Stimulated activated memory B cell treated with anti-CD40 and anti-IgM and Interleukin-4, amounts not matched to agents 10 μg/mL and 1 μg/mL and 100 μg/mL, for 72 hours (primary cell): ENCODE data around the gene CDYL2.

Experiments used
- ATAC-seq: fragments of 150-1000 bp; cut with Tn5 transposase; 2 replicates; pipeline ENCODE4 v1.10.0; 2021
- H3K27ac Mint-ChIP-seq: one replicate; pipeline ENCODE4 v1.8.0; 2022; ENCODE audit warnings: mild to moderate bottlenecking, mixed read lengths
- H3K27me3 Mint-ChIP-seq: one replicate; pipeline ENCODE4 v1.8.0; 2022; ENCODE audit warnings: mixed read lengths
- H3K36me3 Mint-ChIP-seq: one replicate; pipeline ENCODE4 v1.8.0; 2022; ENCODE audit warnings: mixed read lengths
- H3K4me1 Mint-ChIP-seq: one replicate; pipeline ENCODE4 v1.8.0; 2022; ENCODE audit warnings: mixed read lengths
- H3K4me3 Mint-ChIP-seq: one replicate; pipeline ENCODE4 v1.8.0; 2022; ENCODE audit warnings: mild to moderate bottlenecking, moderate library complexity, mixed read lengths
- H3K9me3 Mint-ChIP-seq: one replicate; pipeline ENCODE4 v1.8.0; 2022; ENCODE audit warnings: mixed read lengths

CDYL2 gene

GRCh38 chr16:80717611-80718010, 86.8 kb downstream of the CDYL2 start:
- H3K4me3 Mint-ChIP-seq, result no peak overlapping the region

GRCh38 chr16:80716564-80717139, 87.7 kb downstream of the CDYL2 start:
- H3K4me1 Mint-ChIP-seq, result peaks cover 8% of the 10 kb centered on the region
- no peak overlapping the region for H3K27ac Mint-ChIP-seq
- no peak overlapping the region for H3K4me3 Mint-ChIP-seq
- no peaks in the 10 kb centered on the region for H3K36me3 Mint-ChIP-seq
- H3K9me3 Mint-ChIP-seq, result no peaks in the 10 kb centered on the region
- no peak for ATAC-seq
- H3K27me3 Mint-ChIP-seq, result no peaks in the 10 kb centered on the region

More at GRCh38 chr16:80717611-80718010, 86.8 kb downstream of the CDYL2 start:
- no peak for ATAC-seq
- no peaks in the 10 kb centered on the region for H3K9me3 Mint-ChIP-seq
- H3K27me3 Mint-ChIP-seq, result no peaks in the 10 kb centered on the region
- H3K36me3 Mint-ChIP-seq, result no peaks in the 10 kb centered on the region
- H3K4me1 Mint-ChIP-seq, result peaks cover 12% of the 10 kb centered on the region
- no peak overlapping the region for H3K27ac Mint-ChIP-seq

- H3K4me3 Mint-ChIP-seq, result no peak overlapping the region
- H3K27me3 Mint-ChIP-seq, result no peaks in the 10 kb centered on the region
- no peaks in the 10 kb centered on the region for H3K36me3 Mint-ChIP-seq
- H3K9me3 Mint-ChIP-seq, result peaks cover 9% of the 10 kb centered on the region
- H3K27ac Mint-ChIP-seq, result peak overlapping the region; percentile 31
- ATAC-seq, result no peak
- peaks cover 11% of the 10 kb centered on the region for H3K4me1 Mint-ChIP-seq
Observed at GRCh38 chr16:80711406-80711805, 93.0 kb downstream of the CDYL2 start.

- Mint-ChIP-seq H3K36me3 (no peaks in the 10 kb centered on the region), H3K27ac (peak overlapping the region; percentile 31), H3K4me3 (no peak overlapping the region), H3K27me3 (no peaks in the 10 kb centered on the region), H3K4me1 (peaks cover 11% of the 10 kb centered on the region), H3K9me3 (peaks cover 11% of the 10 kb centered on the region)
- ATAC-seq, result peak; percentile 60
Observed at GRCh38 chr16:80710918-80711317, 93.5 kb downstream of the CDYL2 start.

DNA sequence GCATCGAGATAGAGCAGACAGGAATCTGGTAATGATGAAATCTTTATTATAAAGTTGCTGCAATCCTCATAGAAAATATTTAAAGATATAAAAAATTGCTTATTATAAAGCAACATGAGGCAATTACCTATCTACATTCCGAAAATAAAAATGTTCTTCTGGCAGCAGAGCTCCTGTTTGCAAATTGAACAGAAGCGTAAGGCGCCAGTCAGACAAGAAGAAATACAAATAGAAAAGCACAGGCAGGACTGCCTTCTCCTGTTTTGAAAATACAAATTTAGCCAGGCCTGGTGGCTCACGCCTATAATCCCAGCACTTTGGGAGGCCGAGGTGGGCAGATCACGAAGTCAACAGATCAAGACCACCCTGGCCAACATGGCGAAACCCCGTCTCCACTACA, 95.6 kb downstream of the CDYL2 start:
- Mint-ChIP-seq H3K4me1 (peaks cover 11% of the 10 kb centered on the region), H3K36me3 (no peaks in the 10 kb centered on the region), H3K27ac (no peak overlapping the region), H3K4me3 (no peak overlapping the region), H3K27me3 (no peaks in the 10 kb centered on the region), H3K9me3 (peaks cover 13% of the 10 kb centered on the region)
- ATAC-seq, result no peak

DNA sequence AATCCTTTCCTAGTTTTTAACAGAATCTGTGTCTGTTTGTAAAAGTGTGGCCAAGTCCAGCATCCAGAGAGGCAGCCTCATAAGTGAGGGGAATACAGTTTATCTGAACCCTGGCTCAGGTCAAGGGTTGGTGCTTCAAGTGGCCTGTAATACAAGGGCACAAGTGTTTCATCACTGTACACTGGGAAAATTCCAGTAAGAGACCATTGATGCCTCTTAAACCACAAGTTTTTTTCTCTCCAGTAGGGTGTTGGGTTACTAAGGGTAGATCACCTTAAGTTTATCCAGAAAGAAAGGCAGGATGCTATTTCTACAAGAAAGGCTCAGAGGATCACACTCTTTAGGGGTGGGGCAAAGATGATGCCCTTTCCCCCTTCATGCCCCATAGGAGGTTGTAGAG, 96.7 kb downstream of the CDYL2 start:
- Mint-ChIP-seq H3K36me3 (no peaks in the 10 kb centered on the region), H3K27me3 (no peaks in the 10 kb centered on the region), H3K4me1 (peaks cover 11% of the 10 kb centered on the region), H3K27ac (no peak overlapping the region), H3K4me3 (no peak overlapping the region), H3K9me3 (peaks cover 13% of the 10 kb centered on the region)
- no peak for ATAC-seq

- H3K4me3 Mint-ChIP-seq, result no peak overlapping the region
Observed at GRCh38 chr16:80705596-80705995, 98.8 kb downstream of the CDYL2 start.

GRCh38 chr16:80704751-80705505, 99.5 kb downstream of the CDYL2 start:
- no peak overlapping the region for H3K27ac Mint-ChIP-seq
- H3K27me3 Mint-ChIP-seq, result no peaks in the 10 kb centered on the region
- ATAC-seq, result no peak
- peaks cover 13% of the 10 kb centered on the region for H3K9me3 Mint-ChIP-seq
- peaks cover 7% of the 10 kb centered on the region for H3K4me1 Mint-ChIP-seq
- no peak overlapping the region for H3K4me3 Mint-ChIP-seq
- no peaks in the 10 kb centered on the region for H3K36me3 Mint-ChIP-seq

More at GRCh38 chr16:80705596-80705995, 98.8 kb downstream of the CDYL2 start:
- no peak for ATAC-seq
- Mint-ChIP-seq H3K36me3 (no peaks in the 10 kb centered on the region), H3K4me1 (peaks cover 8% of the 10 kb centered on the region), H3K27ac (no peak overlapping the region), H3K9me3 (peaks cover 13% of the 10 kb centered on the region), H3K27me3 (no peaks in the 10 kb centered on the region)

DNA sequence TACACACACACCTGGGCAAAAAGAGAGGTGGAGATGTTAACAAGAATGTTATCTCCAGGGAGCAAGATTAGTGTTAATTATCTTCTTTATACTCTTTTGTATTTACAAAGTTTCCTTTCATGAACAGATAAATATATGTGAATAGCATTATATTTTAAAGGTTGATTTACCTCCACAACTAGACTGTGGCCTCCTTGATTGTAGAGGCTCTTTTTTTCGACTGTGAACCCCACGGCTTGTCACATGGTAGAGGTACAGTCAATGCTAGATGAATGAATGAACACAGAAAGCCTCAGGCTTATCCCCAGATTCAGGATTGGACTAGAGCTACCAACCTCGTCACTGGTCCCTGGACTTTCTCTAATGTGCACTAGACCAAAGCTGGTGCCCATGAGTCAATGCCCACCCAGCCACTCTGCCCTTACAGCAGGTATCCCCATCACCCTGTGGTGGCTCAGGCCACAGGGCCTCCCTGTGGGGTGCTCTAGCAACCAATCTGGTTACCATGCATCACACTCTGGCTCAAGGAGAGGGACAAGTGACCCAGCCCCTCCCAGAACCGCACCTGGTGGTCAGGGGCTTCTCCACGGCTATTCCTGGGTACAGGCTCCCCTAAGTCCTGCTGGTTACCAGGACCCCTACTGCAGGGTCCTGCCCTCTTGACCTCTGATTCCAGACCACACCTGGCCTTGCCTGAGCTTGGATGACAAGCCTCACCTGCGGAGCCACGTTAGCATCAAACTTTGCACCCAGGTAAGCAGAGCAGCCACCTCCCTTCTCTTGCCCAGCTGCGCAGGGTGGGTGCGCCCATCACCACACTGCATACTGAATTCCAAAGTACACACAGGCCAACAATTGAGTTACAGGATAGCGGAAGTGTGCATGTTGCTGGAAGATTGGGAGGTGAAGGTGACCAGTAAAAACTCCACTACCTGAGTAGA, 101.0 kb downstream of the CDYL2 start:
- Mint-ChIP-seq H3K9me3 (peaks cover 11% of the 10 kb centered on the region), H3K4me1 (peaks cover 12% of the 10 kb centered on the region), H3K27me3 (no peaks in the 10 kb centered on the region), H3K27ac (no peak overlapping the region), H3K4me3 (no peak overlapping the region), H3K36me3 (no peaks in the 10 kb centered on the region)
- ATAC-seq, result no peak

DNA sequence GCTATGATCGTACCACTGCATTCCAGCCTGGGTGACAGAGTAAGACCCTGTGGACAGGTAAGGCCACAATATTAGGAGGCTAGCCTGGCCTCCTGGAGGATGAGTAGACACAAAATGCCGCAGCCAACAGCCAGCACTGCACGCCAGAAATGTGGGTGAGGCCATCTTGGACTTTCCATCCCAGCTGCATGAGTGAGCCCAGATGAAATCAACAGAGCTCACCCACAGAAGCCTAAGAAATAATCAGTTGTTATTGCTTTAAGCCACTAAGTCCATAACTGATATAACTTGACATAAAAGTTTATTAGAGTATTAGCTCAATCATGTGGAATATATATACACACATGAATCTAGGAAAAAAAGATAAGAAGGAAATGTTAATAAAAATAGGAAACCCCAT, 101.7 kb downstream of the CDYL2 start:
- Mint-ChIP-seq H3K27ac (no peak overlapping the region), H3K27me3 (no peaks in the 10 kb centered on the region), H3K9me3 (peaks cover 4% of the 10 kb centered on the region), H3K4me3 (no peak overlapping the region), H3K36me3 (no peaks in the 10 kb centered on the region), H3K4me1 (peaks cover 13% of the 10 kb centered on the region)
- ATAC-seq, result no peak

- peaks cover 23% of the 10 kb centered on the region for H3K4me1 Mint-ChIP-seq
- H3K4me3 Mint-ChIP-seq, result no peak overlapping the region
- H3K36me3 Mint-ChIP-seq, result peaks cover 7% of the 10 kb centered on the region
- no peak overlapping the region for H3K27ac Mint-ChIP-seq
- H3K9me3 Mint-ChIP-seq, result peaks cover 10% of the 10 kb centered on the region
- no peak for ATAC-seq
- H3K27me3 Mint-ChIP-seq, result no peaks in the 10 kb centered on the region
Observed at GRCh38 chr16:80700558-80700957, 103.8 kb downstream of the CDYL2 start.

DNA sequence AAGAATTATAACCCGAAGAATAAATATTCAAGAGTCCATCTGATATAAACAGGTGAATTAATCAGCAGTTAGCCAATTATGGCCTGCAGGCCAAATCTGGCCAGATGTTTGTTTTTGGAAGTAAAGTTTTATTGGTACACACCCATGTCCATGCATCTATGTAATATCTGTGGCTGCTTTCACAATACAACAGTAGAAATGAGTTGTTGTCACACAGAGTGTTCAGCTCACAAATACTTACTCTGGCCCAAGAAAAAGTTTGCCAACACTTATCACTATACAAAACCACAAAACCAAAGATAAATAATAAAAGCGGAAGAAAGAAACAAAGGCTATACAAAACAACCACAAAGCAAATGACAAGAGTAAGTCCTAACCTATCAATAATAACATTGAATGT, 109.4 kb downstream of the CDYL2 start:
- Mint-ChIP-seq H3K27ac (no peak overlapping the region), H3K9me3 (peaks cover 10% of the 10 kb centered on the region), H3K4me1 (peaks cover 58% of the 10 kb centered on the region), H3K4me3 (no peak overlapping the region), H3K36me3 (peaks cover 11% of the 10 kb centered on the region), H3K27me3 (no peaks in the 10 kb centered on the region)
- no peak for ATAC-seq

- Mint-ChIP-seq H3K4me3 (no peak overlapping the region), H3K27ac (no peak overlapping the region), H3K36me3 (peaks cover 11% of the 10 kb centered on the region), H3K4me1 (peaks cover 63% of the 10 kb centered on the region), H3K27me3 (no peaks in the 10 kb centered on the region), H3K9me3 (peaks cover 10% of the 10 kb centered on the region)
- no peak for ATAC-seq
Observed at GRCh38 chr16:80693553-80693952, 110.8 kb downstream of the CDYL2 start.

DNA sequence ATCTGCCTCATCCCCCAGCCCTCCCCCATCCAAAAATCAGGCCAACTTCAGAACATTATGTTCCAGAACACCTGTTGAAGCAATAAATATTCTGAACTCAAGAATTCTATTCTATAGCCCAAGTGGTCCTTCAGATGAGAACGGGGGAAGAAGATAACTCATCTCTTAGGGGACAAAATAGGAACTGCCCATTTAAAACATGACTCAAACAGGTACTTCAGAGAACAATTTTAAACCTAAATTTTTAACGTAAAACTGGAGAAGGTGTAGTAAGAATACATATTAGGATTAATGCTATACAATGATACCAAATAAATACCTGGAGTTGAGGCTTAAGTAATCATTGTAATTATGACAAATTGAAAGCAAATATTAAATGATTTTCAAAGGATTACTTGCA, 112.1 kb downstream of the CDYL2 start:
- H3K4me3 Mint-ChIP-seq, result no peak overlapping the region
- no peaks in the 10 kb centered on the region for H3K27me3 Mint-ChIP-seq
- peaks cover 61% of the 10 kb centered on the region for H3K4me1 Mint-ChIP-seq
- no peak for ATAC-seq
- peaks cover 11% of the 10 kb centered on the region for H3K36me3 Mint-ChIP-seq
- no peak overlapping the region for H3K27ac Mint-ChIP-seq
- H3K9me3 Mint-ChIP-seq, result peaks cover 11% of the 10 kb centered on the region

GRCh38 chr16:80691111-80691741, 113.2 kb downstream of the CDYL2 start:
- Mint-ChIP-seq H3K27me3 (no peaks in the 10 kb centered on the region), H3K4me3 (peak overlapping the region; percentile 10), H3K9me3 (peaks cover 6% of the 10 kb centered on the region), H3K36me3 (peaks cover 8% of the 10 kb centered on the region), H3K4me1 (peaks cover 58% of the 10 kb centered on the region), H3K27ac (no peak overlapping the region)
- no peak for ATAC-seq
